ENCODE measurements around the gene HTR3C. TPM values are rescaled to one million over a fixed set of nuclear protein-coding genes. Genes with fewer than 3 reads are reported as not detected.

Gene HTR3C
- total RNA-seq, 1 experiment from 2014 or later, result not detected

DNA sequence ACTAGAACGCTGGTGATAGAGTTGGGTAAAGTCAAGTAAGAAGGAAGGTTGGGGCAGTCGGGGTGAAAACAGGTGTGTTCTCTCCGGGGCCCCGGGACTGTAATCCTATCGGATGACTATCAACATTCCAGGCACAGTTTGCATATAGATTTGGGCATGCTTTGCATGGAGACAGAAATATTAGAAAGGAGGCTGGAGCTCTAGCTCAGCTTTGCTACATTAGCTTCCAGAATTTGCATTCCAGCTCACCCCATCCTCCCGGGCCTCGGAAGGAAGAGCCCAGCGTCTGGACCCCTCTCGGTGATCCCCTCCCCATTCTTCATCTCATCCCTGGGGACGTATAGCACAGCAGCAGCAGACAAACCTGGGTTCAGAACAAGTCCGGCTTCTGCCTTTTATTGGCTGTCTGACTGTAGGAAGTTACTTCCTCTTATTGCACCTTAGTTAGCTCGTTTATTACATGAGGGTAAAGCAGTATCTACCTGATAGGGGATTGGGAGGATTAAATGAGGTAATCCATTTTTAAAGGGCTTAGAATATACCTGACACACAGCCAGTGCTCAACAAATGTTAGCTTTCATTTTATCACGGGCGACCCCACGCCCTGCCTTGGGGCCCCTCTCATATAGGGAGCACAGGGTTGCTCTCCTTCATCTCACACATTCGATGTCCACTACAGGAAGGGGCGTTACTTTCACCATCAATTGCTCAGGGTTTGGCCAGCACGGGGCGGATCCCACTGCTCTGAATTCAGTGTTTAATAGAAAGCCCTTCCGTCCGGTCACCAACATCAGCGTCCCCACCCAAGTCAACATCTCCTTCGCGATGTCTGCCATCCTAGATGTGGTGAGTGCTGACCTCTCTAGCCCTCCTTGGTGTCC is 47.2 kb downstream of the HTR3C start:
- Mint-ChIP-seq H3K4me3 (no peak overlapping the region), H3K36me3 (ENCODE audit: insufficient read depth in 1 of 3, low read depth in 3 of 3) (no peaks in the 10 kb centered on the region), H3K4me1 (no peaks in the 10 kb centered on the region), H3K27me3 (ENCODE audit: low read depth) (peaks cover 5% of the 10 kb centered on the region), H3K27ac (peak overlapping the region in 1 of 3 experiments; percentile 49; a peak in 2 of 7 replicates), H3K9me3 (no peaks in the 10 kb centered on the region)
- Histone ChIP-seq H2BK20ac (ENCODE audit: low read depth, low read length, poor library complexity, severe bottlenecking) (no peak overlapping the region), H2BK15ac (ENCODE audit: low read depth, low read length) (no peak overlapping the region), H3K4me2 (ENCODE audit: insufficient read depth, insufficient read length, low read length) (no peak overlapping the region), H3K79me1 (ENCODE audit: insufficient read depth, low read depth, low read length, poor library complexity, severe bottlenecking) (no peaks in the 10 kb centered on the region), H3K9me3 (ENCODE audit: control insufficient read depth, low read depth, low read length) (no peaks in the 10 kb centered on the region), H3K79me2 (ENCODE audit: insufficient read depth, low read length) (no peaks in the 10 kb centered on the region), H4K5ac (ENCODE audit: insufficient read length, low read depth, low read length) (no peak overlapping the region), H3K23me2 (ENCODE audit: insufficient read length, low read depth, low read length, poor library complexity, severe bottlenecking) (no peaks in the 10 kb centered on the region), H2AK5ac (ENCODE audit: insufficient read length, low read length) (no peak overlapping the region), H3K4ac (ENCODE audit: low read depth, low read length) (no peak overlapping the region), H3T11ph (ENCODE audit: low read length) (no peak overlapping the region), H3K9ac (ENCODE audit: extremely low read depth, insufficient read length, low read length) (no peak overlapping the region), H3K23ac (ENCODE audit: insufficient read length, low read depth, low read length) (no peak overlapping the region), H2BK120ac (ENCODE audit: low read depth, low read length, poor library complexity, severe bottlenecking) (no peak overlapping the region), H3K27me3 (ENCODE audit: insufficient read depth, low read length) (no peaks in the 10 kb centered on the region; the same call in 1 of the 2 replicates), H3K4me1 (ENCODE audit: insufficient read depth, low read length) (no peaks in the 10 kb centered on the region), H3K14ac (ENCODE audit: insufficient read depth, low read length) (no peak overlapping the region), H2BK12ac (ENCODE audit: insufficient read length, low read depth, low read length) (no peak overlapping the region), H4K20me1 (ENCODE audit: control insufficient read depth, insufficient read depth, insufficient read length) (no peaks in the 10 kb centered on the region), H3K18ac (ENCODE audit: insufficient read length, low read depth, low read length) (no peak overlapping the region), H4K8ac (replicated peaks; ENCODE audit: insufficient read length, low read depth, low read length) (no peak overlapping the region), H4K91ac (ENCODE audit: insufficient read length, low read depth, low read length) (no peak overlapping the region), H2BK5ac (ENCODE audit: insufficient read length, low read length) (no peak overlapping the region), H3K27ac (ENCODE audit: insufficient read length, low read depth, low read length) (no peak overlapping the region), H3K56ac (ENCODE audit: insufficient read length, low read depth, low read length) (no peak overlapping the region), H2AFZ (ENCODE audit: low read length) (no peak overlapping the region)
- no CpG with 5 or more reads among the region's 24 CpGs for WGBS (ENCODE audit: extremely low coverage, insufficient read length, low lambda C conversion rate)
- no peak for DNase-seq
- TF ChIP-seq CTCF (conservative IDR thresholded peaks at IDR 0.05), result no peak

Other genes with a start within 250 kb of the HTR3C start
- gene MAP6D1, start 227.5 kb upstream of the HTR3C start, total RNA-seq (2021), result 5.6 and 7.1 TPM in 2 replicates
- gene PARL, start 168.2 kb upstream of the HTR3C start, total RNA-seq (2021), result 94.5 and 95.5 TPM in 2 replicates
- gene ABCC5, start 35.2 kb upstream of the HTR3C start, total RNA-seq (2021), result 32.5 and 37.6 TPM in 2 replicates
- gene HTR3D, start 21.3 kb upstream of the HTR3C start, total RNA-seq (2021), result not detected in 2 replicates
- not detected in 2 replicates for gene HTR3E, start 44.0 kb downstream of the HTR3C start, total RNA-seq (2021)
- gene EIF2B5, start 82.3 kb downstream of the HTR3C start, total RNA-seq (2021), result 38.4 and 42.0 TPM in 2 replicates
- 64.7 and 69.7 TPM in 2 replicates for gene DVL3, start 102.3 kb downstream of the HTR3C start, total RNA-seq (2021)
- 443 and 459 TPM in 2 replicates for gene AP2M1, start 121.8 kb downstream of the HTR3C start, total RNA-seq (2021)
- 56.1 and 58.4 TPM in 2 replicates for gene ABCF3, start 133.2 kb downstream of the HTR3C start, total RNA-seq (2021)
- 2.7 TPM in 2 replicates for gene VWA5B2, start 176.5 kb downstream of the HTR3C start, total RNA-seq (2021)
- gene ALG3, start 195.9 kb downstream of the HTR3C start, total RNA-seq (2021), result 54.1 and 62.2 TPM in 2 replicates
- 8.1 and 9.8 TPM in 2 replicates for gene EEF1AKMT4, start 196.6 kb downstream of the HTR3C start, total RNA-seq (2021)
- 12.6 and 13.9 TPM in 2 replicates for gene CAMK2N2, start 208.5 kb downstream of the HTR3C start, total RNA-seq (2021)
- not detected in 2 replicates for gene ECE2, start 223.0 kb downstream of the HTR3C start, total RNA-seq (2021)
- 337 and 344 TPM in 2 replicates for gene PSMD2, start 246.2 kb downstream of the HTR3C start, total RNA-seq (2021)